Fibroblast of mammary gland (primary cell): ENCODE data around the gene TNPO3.
"Not testable (repeated sequence)": the region's sequence is repeated elsewhere in the genome, so short reads cannot be mapped to it uniquely, and the experiment has no call there.

Experiments
- DNase-seq: peaks from one replicate; pipeline ENCODE4 v3.0.0-alpha.2; 2010; ENCODE audit warnings: low read depth
- H3K4me3 ChIP-seq: 2 replicates; pipeline ENCODE4 v1.5.1; 2011; ENCODE audit warnings: low read depth, mild to moderate bottlenecking, low read length, moderate library complexity; ENCODE audit not compliant: control insufficient read depth
- CTCF ChIP-seq: conservative IDR thresholded peaks from 2 replicates; pipeline ENCODE4 v1.5.1; 2011; ENCODE audit warnings: low read depth, low read length, inconsistent platforms; ENCODE audit not compliant: control insufficient read depth, insufficient read depth

The TNPO3 gene

GRCh38 chr7:129009437-129009836 lies 45.5 kb downstream of the TNPO3 start:
- DNase-seq = no peak
- no peak overlapping the region for H3K4me3 ChIP-seq
- TF ChIP-seq CTCF = no peak

GRCh38 chr7:129008645-129009414 lies 46.1 kb downstream of the TNPO3 start:
- no peak for DNase-seq
- TF ChIP-seq CTCF = no peak
- no peak overlapping the region for H3K4me3 ChIP-seq

- DNase-seq = no peak
- H3K4me3 ChIP-seq = no peak overlapping the region
- TF ChIP-seq CTCF = no peak
Observed at GRCh38 chr7:129007572-129007971, 47.3 kb downstream of the TNPO3 start.

- TF ChIP-seq CTCF = no peak
- H3K4me3 ChIP-seq = no peak overlapping the region
- DNase-seq = no peak
Observed at GRCh38 chr7:129006636-129007414, 48.1 kb downstream of the TNPO3 start.

GRCh38 chr7:129005186-129005585 lies 49.7 kb downstream of the TNPO3 start:
- TF ChIP-seq CTCF = no peak
- H3K4me3 ChIP-seq = no peak overlapping the region
- no peak for DNase-seq

GRCh38 chr7:128997181-128997580 lies 57.7 kb downstream of the TNPO3 start:
- TF ChIP-seq CTCF = no peak
- no peak for DNase-seq
- H3K4me3 ChIP-seq = no peak overlapping the region

GRCh38 chr7:128994560-128994959 lies 60.4 kb downstream of the TNPO3 start:
- DNase-seq, H3K4me3 ChIP-seq: not testable (repeated sequence)
